ENCODE data around the gene SPPL2B. TPM values are rescaled to one million over a fixed set of nuclear protein-coding genes. Genes with fewer than 3 reads are reported as not detected.

SPPL2B gene
- polyA plus RNA-seq, 3 donors: 5.7 to 64.9 (median 8.7) TPM

DNA sequence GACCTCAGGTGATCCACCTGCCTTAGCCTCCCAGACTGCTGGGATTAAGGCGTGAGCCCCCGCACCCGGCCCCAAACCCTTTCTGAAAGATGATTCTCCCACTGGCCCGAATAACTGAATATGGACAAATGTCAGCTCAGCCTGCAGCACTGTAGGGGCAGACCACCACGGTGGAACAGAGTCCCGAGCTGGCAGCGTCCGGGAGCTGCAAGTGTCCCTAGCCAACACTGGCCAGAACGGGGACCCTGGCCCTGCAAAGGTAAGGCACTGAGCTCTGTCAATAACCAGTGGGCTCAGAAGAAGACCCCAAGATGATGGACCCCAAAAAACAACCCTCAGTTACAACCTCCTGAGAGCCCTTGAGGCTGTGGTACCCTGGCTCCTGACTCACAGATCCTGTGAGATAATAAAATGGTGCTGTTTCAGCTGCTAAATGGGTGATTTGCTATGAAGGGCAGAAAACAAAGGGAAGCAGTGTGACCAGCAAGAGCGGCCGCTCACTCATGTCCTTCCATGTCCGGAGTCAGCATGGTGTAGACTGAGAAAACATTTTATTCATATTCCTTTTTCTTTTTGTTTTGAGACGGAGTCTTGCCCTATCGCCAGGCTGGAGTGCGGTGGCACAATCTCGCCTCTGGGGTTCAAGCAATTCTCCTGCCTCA, 1.7 kb upstream of the SPPL2B start:
- peaks cover 65% of the 10 kb centered on the region for H3K79me2 ChIP-seq (ENCODE audit: insufficient read depth, low read length)
- peak overlapping the region; percentile 99 for H3K4me2 ChIP-seq (replicated peaks; ENCODE audit: extremely low read depth, low read length, poor library complexity, severe bottlenecking)
- Mint-ChIP-seq H3K4me1 (peaks cover 50% of the 10 kb centered on the region), H3K4me3 (no peak overlapping the region), H3K27me3 (ENCODE audit: low read depth in 3 of 3) (peaks cover 0 to 3% (median 3%) of the 10 kb centered on the region in 3 donors), H3K27ac (peak overlapping the region; percentile 98 to 99 (median 99)), H3K36me3 (peaks cover 27 to 49% of the 10 kb centered on the region in 2 donors), H3K9me3 (peaks cover 0 to 2% (median 0%) of the 10 kb centered on the region in 7 donors)
- H3K27me3 ChIP-seq (ENCODE audit: control insufficient read depth in 2 of 2, insufficient read depth in 2 of 2, low read length in 2 of 2): no peaks in the 10 kb centered on the region
- peak overlapping the region; percentile 75 to 80 for H3K27ac ChIP-seq (ENCODE audit: low read depth in 1 of 2, low read length in 2 of 2)
- H2AFZ ChIP-seq (ENCODE audit: insufficient read depth, low read depth, low read length, poor library complexity, severe bottlenecking): no peak overlapping the region
- peaks cover 28 to 40% of the 10 kb centered on the region in 2 donors for H3K36me3 ChIP-seq (replicated peaks in 1 of 2; ENCODE audit: control insufficient read depth in 1 of 2, insufficient read depth in 2 of 2, low read length in 2 of 2)
- H3K4me3 ChIP-seq (replicated peaks in 1 of 3; ENCODE audit: low read depth in 2 of 3, low read length in 3 of 3): peak overlapping the region in 1 of 3 experiments; percentile 97
- intact Hi-C loops (cut with micrococcal nuclease): loop anchor here in 1 of 2 donors (5.0 kb wide), 3 partner anchors 55 to 90 kb away; partner anchors contain the start of genes PLEKHJ1 and SF3A2
- TF ChIP-seq, protein P1, sequence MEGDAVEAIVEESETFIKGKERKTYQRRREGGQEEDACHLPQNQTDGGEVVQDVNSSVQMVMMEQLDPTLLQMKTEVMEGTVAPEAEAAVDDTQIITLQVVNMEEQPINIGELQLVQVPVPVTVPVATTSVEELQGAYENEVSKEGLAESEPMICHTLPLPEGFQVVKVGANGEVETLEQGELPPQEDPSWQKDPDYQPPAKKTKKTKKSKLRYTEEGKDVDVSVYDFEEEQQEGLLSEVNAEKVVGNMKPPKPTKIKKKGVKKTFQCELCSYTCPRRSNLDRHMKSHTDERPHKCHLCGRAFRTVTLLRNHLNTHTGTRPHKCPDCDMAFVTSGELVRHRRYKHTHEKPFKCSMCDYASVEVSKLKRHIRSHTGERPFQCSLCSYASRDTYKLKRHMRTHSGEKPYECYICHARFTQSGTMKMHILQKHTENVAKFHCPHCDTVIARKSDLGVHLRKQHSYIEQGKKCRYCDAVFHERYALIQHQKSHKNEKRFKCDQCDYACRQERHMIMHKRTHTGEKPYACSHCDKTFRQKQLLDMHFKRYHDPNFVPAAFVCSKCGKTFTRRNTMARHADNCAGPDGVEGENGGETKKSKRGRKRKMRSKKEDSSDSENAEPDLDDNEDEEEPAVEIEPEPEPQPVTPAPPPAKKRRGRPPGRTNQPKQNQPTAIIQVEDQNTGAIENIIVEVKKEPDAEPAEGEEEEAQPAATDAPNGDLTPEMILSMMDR (IDR thresholded peaks at IDR 0.05): no peak
- WGBS (ENCODE audit: insufficient coverage): 86% methylated on average over 16 of the region's 16 CpGs
- peaks cover 20 to 35% of the 10 kb centered on the region in 2 donors for H3K4me1 ChIP-seq (ENCODE audit: control insufficient read depth in 1 of 2, insufficient read depth in 2 of 2, low read length in 2 of 2)
- no peak overlapping the region for H3K9ac ChIP-seq (ENCODE audit: insufficient read depth, low read length, poor library complexity, severe bottlenecking)
- peaks cover 19% of the 10 kb centered on the region for H4K20me1 ChIP-seq (ENCODE audit: insufficient read depth, low read length)
- H3K9me3 ChIP-seq (replicated peaks in 1 of 2; ENCODE audit: control insufficient read depth in 1 of 2, insufficient read depth in 1 of 2, low read length in 2 of 2): no peaks in the 10 kb centered on the region
- DNase-seq: no peak

DNA sequence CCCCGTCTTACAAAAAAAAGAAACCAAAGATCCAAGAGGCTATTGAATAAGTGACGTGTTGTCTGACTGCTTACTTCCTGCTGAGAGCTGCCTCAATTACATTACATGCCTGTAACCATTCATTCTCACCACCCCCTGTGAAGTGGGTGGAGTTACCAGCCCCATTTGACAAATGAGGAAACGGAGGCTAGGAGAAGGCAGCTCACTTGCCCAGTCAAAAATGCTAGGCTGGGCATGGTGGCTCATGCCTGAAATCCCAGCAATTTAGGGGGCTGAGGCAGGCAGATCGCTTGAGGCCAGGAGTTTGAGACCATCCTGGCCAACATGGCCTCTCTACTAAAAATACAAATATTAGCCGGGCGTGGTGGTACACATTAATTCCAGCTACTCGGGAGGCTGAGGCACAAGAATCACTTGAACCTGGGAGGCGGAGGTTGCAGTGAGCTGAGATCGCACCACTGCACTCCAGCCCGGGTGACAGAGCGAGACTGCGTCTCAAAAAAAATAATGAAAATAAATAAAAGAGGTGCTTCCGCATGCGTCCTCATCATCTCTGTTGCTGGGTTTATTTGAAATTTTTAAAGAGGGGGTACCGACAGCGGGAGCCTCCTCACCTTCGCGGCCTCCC, 597 bp upstream of the SPPL2B start:
- Histone ChIP-seq H3K4me2 (replicated peaks; ENCODE audit: extremely low read depth, low read length, poor library complexity, severe bottlenecking) (peak overlapping the region; percentile 99), H3K27me3 (ENCODE audit: control insufficient read depth in 2 of 2, insufficient read depth in 2 of 2, low read length in 2 of 2) (no peaks in the 10 kb centered on the region), H3K4me1 (ENCODE audit: control insufficient read depth in 1 of 2, insufficient read depth in 2 of 2, low read length in 2 of 2) (peaks cover 29 to 43% of the 10 kb centered on the region in 2 donors), H3K9ac (ENCODE audit: insufficient read depth, low read length, poor library complexity, severe bottlenecking) (peak overlapping the region; percentile 83), H3K79me2 (ENCODE audit: insufficient read depth, low read length) (peaks cover 74% of the 10 kb centered on the region), H3K36me3 (replicated peaks in 1 of 2; ENCODE audit: control insufficient read depth in 1 of 2, insufficient read depth in 2 of 2, low read length in 2 of 2) (peaks cover 23 to 31% of the 10 kb centered on the region in 2 donors), H3K4me3 (replicated peaks in 1 of 3; ENCODE audit: low read depth in 2 of 3, low read length in 3 of 3) (peak overlapping the region; percentile 82 to 97 (median 92)), H4K20me1 (ENCODE audit: insufficient read depth, low read length) (peaks cover 26% of the 10 kb centered on the region), H3K9me3 (replicated peaks in 1 of 2; ENCODE audit: control insufficient read depth in 1 of 2, insufficient read depth in 1 of 2, low read length in 2 of 2) (no peaks in the 10 kb centered on the region), H2AFZ (ENCODE audit: insufficient read depth, low read depth, low read length, poor library complexity, severe bottlenecking) (peak overlapping the region; percentile 98), H3K27ac (ENCODE audit: low read depth in 1 of 2, low read length in 2 of 2) (peak overlapping the region; percentile 75 to 80)
- Mint-ChIP-seq H3K36me3 (peaks cover 23 to 38% of the 10 kb centered on the region in 2 donors), H3K4me1 (peaks cover 59% of the 10 kb centered on the region), H3K27ac (peak overlapping the region; percentile 98 to 99 (median 99)), H3K4me3 (peak overlapping the region; percentile 100), H3K9me3 (peaks cover 0 to 2% (median 0%) of the 10 kb centered on the region in 7 donors), H3K27me3 (ENCODE audit: low read depth in 3 of 3) (peaks cover 0 to 10% (median 3%) of the 10 kb centered on the region in 3 donors)
- DNase-seq: peak; percentile 89 to 95 (median 92)
- 0% methylated on average over 3 of the region's 18 CpGs for WGBS (ENCODE audit: insufficient coverage)
- intact Hi-C loops (cut with micrococcal nuclease): loop anchor here in 1 of 2 donors (5.0 kb wide), 3 partner anchors 56 to 91 kb away; partner anchors contain the start of genes PLEKHJ1 and SF3A2
- TF ChIP-seq, protein P1 (IDR thresholded peaks at IDR 0.05): no peak

Measured in CD14-positive monocyte (primary cell).